Bronchial epithelial cell (primary cell): Measurements from ENCODE around the gene NLRP9. TPM values are rescaled to one million over a fixed set of nuclear protein-coding genes. Genes with fewer than 3 reads are reported as not detected.
A peak's percentile ranks its signal among the peaks of the same experiment; 100 is the strongest.

ENCODE experiments used
- DNase-seq: peaks from one replicate; pipeline ENCODE4 v3.0.0-alpha.2; 2010; ENCODE audit warnings: low read depth
- FAIRE-seq: peaks from 2 replicates; lab custom pipeline; 2011; peaks lifted over from hg19 to GRCh38; lab: Jason Lieb, UNC
- H3K27me3 ChIP-seq: 2 replicates; pipeline ENCODE4 v1.5.1; 2011; ENCODE audit warnings: low read length; ENCODE audit not compliant: control insufficient read depth, insufficient read depth
- H3K36me3 ChIP-seq: 2 replicates; pipeline ENCODE4 v1.5.1; 2011; ENCODE audit warnings: low read length; ENCODE audit not compliant: control insufficient read depth, insufficient read depth
- H3K4me3 ChIP-seq: 2 replicates; pipeline ENCODE4 v1.5.1; 2011; ENCODE audit warnings: mild to moderate bottlenecking, low read depth, low read length, control low read depth
- total RNA-seq: library from RNA; depleted of rRNA; stranded (reverse); fragments of >200 nt; gene quantifications from 2 replicates; pipeline ENCODE4 v1.2.1, GENCODE V29; 2014
- TF ChIP-seq, protein P1 (sequence below): IDR thresholded peaks from 2 replicates; pipeline ENCODE4 v1.5.1; 2011; ENCODE audit warnings: mild to moderate bottlenecking, moderate library complexity, low read length, control low read depth, inconsistent platforms; ENCODE audit not compliant: insufficient read depth, severe bottlenecking

NLRP9 gene
- total RNA-seq, 1 donor from 2014 or later, result not detected

- FAIRE-seq (no peak), DNase-seq (no peak)
- Histone ChIP-seq H3K27me3 (no peaks in the 10 kb centered on the region), H3K4me3 (no peak overlapping the region), H3K36me3 (peaks cover 2% of the 10 kb centered on the region)
- TF ChIP-seq, protein P1, sequence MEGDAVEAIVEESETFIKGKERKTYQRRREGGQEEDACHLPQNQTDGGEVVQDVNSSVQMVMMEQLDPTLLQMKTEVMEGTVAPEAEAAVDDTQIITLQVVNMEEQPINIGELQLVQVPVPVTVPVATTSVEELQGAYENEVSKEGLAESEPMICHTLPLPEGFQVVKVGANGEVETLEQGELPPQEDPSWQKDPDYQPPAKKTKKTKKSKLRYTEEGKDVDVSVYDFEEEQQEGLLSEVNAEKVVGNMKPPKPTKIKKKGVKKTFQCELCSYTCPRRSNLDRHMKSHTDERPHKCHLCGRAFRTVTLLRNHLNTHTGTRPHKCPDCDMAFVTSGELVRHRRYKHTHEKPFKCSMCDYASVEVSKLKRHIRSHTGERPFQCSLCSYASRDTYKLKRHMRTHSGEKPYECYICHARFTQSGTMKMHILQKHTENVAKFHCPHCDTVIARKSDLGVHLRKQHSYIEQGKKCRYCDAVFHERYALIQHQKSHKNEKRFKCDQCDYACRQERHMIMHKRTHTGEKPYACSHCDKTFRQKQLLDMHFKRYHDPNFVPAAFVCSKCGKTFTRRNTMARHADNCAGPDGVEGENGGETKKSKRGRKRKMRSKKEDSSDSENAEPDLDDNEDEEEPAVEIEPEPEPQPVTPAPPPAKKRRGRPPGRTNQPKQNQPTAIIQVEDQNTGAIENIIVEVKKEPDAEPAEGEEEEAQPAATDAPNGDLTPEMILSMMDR, result no peak
These were observed 33.5 kb downstream of the NLRP9 start for GRCh38 chr19:55704494-55705245.

DNA sequence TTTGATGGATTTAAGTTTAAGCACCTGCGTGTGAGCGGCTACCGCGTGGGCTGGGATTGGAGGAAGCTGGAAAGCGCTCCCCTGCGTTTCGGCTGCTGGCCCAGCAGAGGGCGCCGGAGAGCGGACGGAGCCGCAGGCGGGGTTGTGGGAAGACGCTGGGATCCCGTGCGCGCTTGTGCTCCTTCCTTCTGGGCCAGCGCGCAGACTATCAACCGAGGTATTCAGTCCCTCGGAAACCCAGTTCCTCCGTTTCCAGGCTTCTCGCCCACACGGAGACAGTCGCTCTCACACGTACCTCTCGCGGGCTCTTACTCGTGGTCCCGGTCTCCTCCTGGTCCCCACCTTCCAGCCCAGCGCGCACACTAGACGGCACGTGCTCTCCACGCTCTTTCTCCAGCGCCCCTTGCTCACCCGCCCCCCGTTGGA lies 34.4 kb downstream of the NLRP9 start:
- TF ChIP-seq, protein P1, result peak; percentile 63
- peaks cover 4% of the 10 kb centered on the region for H3K36me3 ChIP-seq
- FAIRE-seq, result no peak
- H3K4me3 ChIP-seq, result no peak overlapping the region
- no peak for DNase-seq
- H3K27me3 ChIP-seq, result no peaks in the 10 kb centered on the region

GRCh38 chr19:55702131-55702627 lies 36.0 kb downstream of the NLRP9 start:
- peaks cover 5% of the 10 kb centered on the region for H3K36me3 ChIP-seq
- DNase-seq (no peak), FAIRE-seq (no peak)
- no peak overlapping the region for H3K4me3 ChIP-seq
- no peaks in the 10 kb centered on the region for H3K27me3 ChIP-seq
- TF ChIP-seq, protein P1, result no peak

GRCh38 chr19:55700813-55701212 lies 37.4 kb downstream of the NLRP9 start:
- no peaks in the 10 kb centered on the region for H3K27me3 ChIP-seq
- TF ChIP-seq, protein P1, result no peak
- FAIRE-seq, result no peak
- DNase-seq, result no peak
- H3K4me3 ChIP-seq, result no peak overlapping the region
- H3K36me3 ChIP-seq, result peaks cover 11% of the 10 kb centered on the region

- FAIRE-seq, result no peak
These were observed 39.0 kb downstream of the NLRP9 start for GRCh38 chr19:55699221-55699620.

More at GRCh38 chr19:55699221-55699620, 39.0 kb downstream of the NLRP9 start:
- peaks cover 14% of the 10 kb centered on the region for H3K36me3 ChIP-seq
- H3K4me3 ChIP-seq, result no peak overlapping the region
- H3K27me3 ChIP-seq, result no peaks in the 10 kb centered on the region
- no peak for DNase-seq
- TF ChIP-seq, protein P1, result no peak
